ENCODE data around the gene CEND1.

GRCh38 chr11:837990-838307 is 48.1 kb upstream of the CEND1 start:
- TF ChIP-seq POLR2A (IDR thresholded peaks at IDR 0.05; ENCODE audit: low read length), result peak; percentile 1
- TF ChIP-seq GATA1 (IDR thresholded peaks at IDR 0.05; ENCODE audit: low read depth, low read length), result no peak
